Psoas muscle (tissue), 8 donors: Measurements from ENCODE around the gene SACS. TPM values are rescaled to one million over a fixed set of nuclear protein-coding genes. Genes with fewer than 3 reads are reported as not detected.
"Not testable (repeated sequence)": the region's sequence is repeated elsewhere in the genome, so short reads cannot be mapped to it uniquely, and the experiment has no call there.

Experiments used
- ATAC-seq, 4 donors: fragments of 200-7000 bp; cut with Tn5 transposase; one replicate each; pipeline ENCODE4 v1.9.1; 2020; ENCODE audit warnings: moderate library complexity in 3 of 4, mild to moderate bottlenecking in 2 of 4
- DNase-seq, 2 donors: peaks; one replicate each; pipeline ENCODE4 v3.0.0-alpha.2; 2020
- H3K27ac ChIP-seq: fragments of 200-600 bp; one replicate; pipeline ENCODE4 v1.8.0; 2022
- H3K27me3 ChIP-seq, 3 donors: fragments of 200-600 bp in 1 of 3; one replicate each; pipeline versions ENCODE4 v1.6.1 to v1.8.0; 2013 to 2022; ENCODE audit warnings: low read length in 2 of 3, mild to moderate bottlenecking in 2 of 3, moderate library complexity in 1 of 3; ENCODE audit not compliant: insufficient read depth in 3 of 3
- H3K36me3 ChIP-seq, 2 donors: fragments of 200-600 bp in 1 of 2; one replicate each; pipeline versions ENCODE4 v1.6.1 to v1.8.0; 2013 to 2022; ENCODE audit warnings: low read depth in 1 of 2, mild to moderate bottlenecking in 1 of 2, moderate library complexity in 1 of 2; ENCODE audit not compliant: insufficient read depth in 1 of 2
- H3K4me1 ChIP-seq: fragments of 200-600 bp; one replicate; pipeline ENCODE4 v1.8.0; 2022
- H3K4me3 ChIP-seq: fragments of 200-600 bp; one replicate; pipeline ENCODE4 v1.8.0; 2022; ENCODE audit warnings: mild to moderate bottlenecking
- H3K9me3 ChIP-seq: fragments of 200-600 bp; one replicate; pipeline ENCODE4 v1.8.0; 2022
- CTCF ChIP-seq: fragments of 200-600 bp; IDR thresholded peaks from one replicate; pipeline ENCODE4 v1.8.0; 2022; ENCODE audit warnings: antibody characterized with exemption
- WGBS, 3 donors: extraction: QIAGEN DNeasy Blood & Tissue Kit; methylation state at CpG; one replicate each; pipeline versions ENCODE4 v1.1.6 to v1.1.7; 2013; 5-methylcytosine and 5-hydroxymethylcytosine counted together
- intact Hi-C, 2 donors: fragments of 100-400 bp; cut with DNase I; formaldehyde crosslinking; loops; one replicate each; pipeline versions ENCODE4 v1.11.0 to v1.14.2; 2022
- polyA plus RNA-seq, 3 donors: library from polyadenylated mRNA; stranded (reverse); fragments of 200-250 nt; gene quantifications; one replicate each; pipeline ENCODE4 v1.2.3, GENCODE V29; 2013
- total RNA-seq, 4 donors: library from RNA; stranded (reverse); fragmentation: NEBNext Ultra II Directional in 2 of 4; extraction: Animal tissue kit (Norgen Biotek cat#: 25700) in 2 of 4; gene quantifications; one replicate each; pipeline versions ENCODE4 v1.2.1 to v1.2.4, GENCODE V29; 2021 to 2023
- donor health status: healthy with polysubstance abuse.
- donor health status: DM: no; HTN: no; CAD: no; lungs with moderate emphysema.
- donor health status: Bipolar disorder and iron deficiency.
- donor health status: healthy.
- donor health status: DM: yes; HTN: yes; CAD: no.
- donor health status: DM: no; HTN: no; CAD: no.
- donor health status: DM: no; HTN: no; CAD: no.
- donor health status: DM: yes; HTN: yes; CAD: no.

Gene SACS
- total and polyA plus RNA-seq, 7 donors, result 6.3 to 56.1 (median 17.3) TPM

GRCh38 chr13:23321535-23322241 is 111.8 kb downstream of the SACS start:
- Histone ChIP-seq H3K27ac (peak overlapping the region; percentile 81), H3K4me1 (peaks cover 26% of the 10 kb centered on the region), H3K9me3 (no peaks in the 10 kb centered on the region), H3K36me3 (no peaks in the 10 kb centered on the region), H3K4me3 (peak overlapping the region; percentile 8), H3K27me3 (no peaks in the 10 kb centered on the region)
- ATAC-seq, result peak; percentile 91 to 96 (median 96)
- DNase-seq, result peak; percentile 77 to 83
- intact Hi-C loops, result loop anchor here in 1 of 2 donors (2.0 kb wide), 1 partner anchor 53 kb away; no protein-coding TSS in a partner anchor
- 18 to 40% (median 22%) methylated on average over 6 of the region's 6 CpGs for WGBS, 3 donors
- no peak for TF ChIP-seq CTCF

- ATAC-seq (peak; percentile 2 to 39 (median 16)), DNase-seq (no peak)
- intact Hi-C loops, result no loop called here
- peaks cover 26% of the 10 kb centered on the region for H3K4me1 ChIP-seq
- no peaks in the 10 kb centered on the region for H3K36me3 ChIP-seq
- 24 to 48% (median 30%) methylated on average over 4 of the region's 4 CpGs for WGBS, 3 donors
- peak overlapping the region; percentile 81 for H3K27ac ChIP-seq
- no peaks in the 10 kb centered on the region for H3K27me3 ChIP-seq
- TF ChIP-seq CTCF, result no peak
- no peak overlapping the region for H3K4me3 ChIP-seq
- no peaks in the 10 kb centered on the region for H3K9me3 ChIP-seq
These were observed 112.5 kb downstream of the SACS start for GRCh38 chr13:23320926-23321534.

GRCh38 chr13:23319883-23320224 is 113.6 kb downstream of the SACS start:
- no peak for ATAC-seq
- peak overlapping the region; percentile 81 for H3K27ac ChIP-seq
- intact Hi-C loops, result no loop called here

GRCh38 chr13:23314837-23315236 is 118.7 kb downstream of the SACS start:
- H3K9me3 ChIP-seq, H3K27me3 ChIP-seq, ATAC-seq, H3K4me3 ChIP-seq, H3K4me1 ChIP-seq, H3K27ac ChIP-seq, intact Hi-C loops, DNase-seq: not testable (repeated sequence)
- H3K36me3 ChIP-seq, result peaks cover 0 to 12% of the 10 kb centered on the region in 2 donors
- 77 to 93% (median 92%) methylated on average over 6 of the region's 6 CpGs for WGBS, 3 donors

More at GRCh38 chr13:23319883-23320224, 113.6 kb downstream of the SACS start:
- Histone ChIP-seq H3K4me1 (peaks cover 24% of the 10 kb centered on the region), H3K27me3 (no peaks in the 10 kb centered on the region), H3K9me3 (no peaks in the 10 kb centered on the region), H3K36me3 (no peaks in the 10 kb centered on the region), H3K4me3 (no peak overlapping the region)
- WGBS, 3 donors, result 60 to 74% (median 67%) methylated on average over 3 of the region's 3 CpGs
- no peak for TF ChIP-seq CTCF
- DNase-seq, result no peak

- Histone ChIP-seq H3K4me1 (no peaks in the 10 kb centered on the region), H3K27me3 (no peaks in the 10 kb centered on the region), H3K9me3 (no peaks in the 10 kb centered on the region), H3K36me3 (peaks cover 0 to 17% of the 10 kb centered on the region in 2 donors), H3K4me3 (no peak overlapping the region), H3K27ac (no peak overlapping the region)
- no peak for TF ChIP-seq CTCF
- DNase-seq, result no peak
- 88 to 93% (median 91%) methylated on average over 1 of the region's 1 CpG for WGBS, 3 donors
- intact Hi-C loops, result no loop called here
- ATAC-seq, result no peak
These were observed 140.9 kb downstream of the SACS start for GRCh38 chr13:23292586-23292985.
